PC-3 (cell line): ENCODE measurements around the gene FIBCD1.

Source experiments
- EZH2 ChIP-seq: fragments of 300-600 bp; sonication (generic); IDR thresholded peaks from one replicate; pipeline ENCODE4 v1.6.1; 2017; ENCODE audit warnings: antibody characterized with exemption, mild to moderate bottlenecking, low read length; ENCODE audit not compliant: unreplicated experiment
- EZH2phosphoT487 ChIP-seq: fragments of 300-600 bp; sonication (generic); IDR thresholded peaks from 2 replicates; pipeline ENCODE4 v1.6.1; 2018; ENCODE audit warnings: mild to moderate bottlenecking, antibody characterized with exemption, low read length, borderline replicate concordance
- TF ChIP-seq, protein P1 (sequence below): fragments of 300-600 bp; sonication (generic); conservative IDR thresholded peaks from 2 replicates; pipeline ENCODE4 v1.5.1; 2017; ENCODE audit warnings: antibody characterized with exemption, low read depth, mild to moderate bottlenecking, low read length

DNA sequence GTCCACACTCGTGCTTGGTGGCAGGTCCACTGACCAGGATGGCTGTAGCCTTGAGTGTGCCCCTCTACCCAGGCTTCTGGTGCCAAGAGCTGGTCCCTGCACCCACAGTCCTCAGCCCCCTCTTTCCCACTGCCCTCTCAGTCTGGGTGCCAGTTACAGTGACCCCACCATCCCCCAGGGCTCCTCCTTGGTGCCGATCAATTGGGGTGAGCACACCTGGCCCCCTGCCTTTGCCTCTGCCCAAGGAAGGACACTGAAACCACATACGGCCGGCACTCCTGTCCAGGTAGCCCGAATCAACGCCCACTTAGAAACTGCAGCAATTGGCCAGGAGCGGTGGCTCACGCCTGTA, 24.0 kb downstream of the FIBCD1 start:
- TF ChIP-seq, protein P1, sequence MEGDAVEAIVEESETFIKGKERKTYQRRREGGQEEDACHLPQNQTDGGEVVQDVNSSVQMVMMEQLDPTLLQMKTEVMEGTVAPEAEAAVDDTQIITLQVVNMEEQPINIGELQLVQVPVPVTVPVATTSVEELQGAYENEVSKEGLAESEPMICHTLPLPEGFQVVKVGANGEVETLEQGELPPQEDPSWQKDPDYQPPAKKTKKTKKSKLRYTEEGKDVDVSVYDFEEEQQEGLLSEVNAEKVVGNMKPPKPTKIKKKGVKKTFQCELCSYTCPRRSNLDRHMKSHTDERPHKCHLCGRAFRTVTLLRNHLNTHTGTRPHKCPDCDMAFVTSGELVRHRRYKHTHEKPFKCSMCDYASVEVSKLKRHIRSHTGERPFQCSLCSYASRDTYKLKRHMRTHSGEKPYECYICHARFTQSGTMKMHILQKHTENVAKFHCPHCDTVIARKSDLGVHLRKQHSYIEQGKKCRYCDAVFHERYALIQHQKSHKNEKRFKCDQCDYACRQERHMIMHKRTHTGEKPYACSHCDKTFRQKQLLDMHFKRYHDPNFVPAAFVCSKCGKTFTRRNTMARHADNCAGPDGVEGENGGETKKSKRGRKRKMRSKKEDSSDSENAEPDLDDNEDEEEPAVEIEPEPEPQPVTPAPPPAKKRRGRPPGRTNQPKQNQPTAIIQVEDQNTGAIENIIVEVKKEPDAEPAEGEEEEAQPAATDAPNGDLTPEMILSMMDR = no peak
- no peak for TF ChIP-seq EZH2
- TF ChIP-seq EZH2phosphoT487 = no peak
